GM19043 (cell line): Measurements from ENCODE around the gene EXD3.

ENCODE experiments used
- ATAC-seq: cut with Tn5 transposase; IDR thresholded peaks from one replicate; pipeline ENCODE4 v1.9.1; 2021; ENCODE audit warnings: low read depth; ENCODE audit not compliant: unreplicated experiment

EXD3 gene

DNA sequence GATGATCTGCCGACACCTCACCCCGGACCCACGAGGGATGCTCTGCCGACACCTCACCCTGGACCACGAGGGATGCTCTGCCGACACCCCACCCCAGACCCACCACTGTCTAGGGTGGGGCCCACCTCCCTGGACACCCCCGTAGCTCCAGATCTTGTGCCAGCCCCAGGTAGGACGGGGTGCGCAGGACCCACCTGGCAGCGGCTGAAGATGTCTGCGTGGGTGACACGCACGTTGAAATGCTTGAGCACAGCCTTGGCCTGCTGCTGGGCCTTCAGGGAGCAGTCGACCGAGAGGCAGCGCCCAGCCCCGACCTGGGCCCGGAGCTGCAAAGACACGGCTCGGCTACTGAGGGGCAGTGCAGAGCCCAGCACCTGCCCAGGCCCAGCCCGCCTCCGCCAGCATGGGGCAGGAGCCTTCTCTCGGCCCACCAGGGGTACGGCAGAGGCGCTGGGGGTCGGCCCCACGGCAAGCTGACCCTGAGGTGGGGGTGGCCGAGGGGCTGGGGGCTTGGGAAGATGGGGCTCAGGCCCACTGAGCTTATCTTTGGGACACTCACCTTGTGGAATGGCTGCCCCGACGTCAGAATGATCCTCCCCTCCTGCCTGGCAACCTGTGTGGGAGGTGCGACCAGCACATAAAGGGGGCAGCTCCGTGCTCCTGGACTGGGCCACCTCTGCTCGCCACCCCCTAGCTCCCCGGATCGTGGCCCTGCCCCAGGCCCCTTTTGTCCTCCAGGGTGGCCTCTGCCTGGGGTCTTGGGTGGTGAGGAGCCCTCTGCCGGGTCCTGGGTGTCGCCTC is 99.2 kb downstream of the EXD3 start:
- no peak for ATAC-seq

DNA sequence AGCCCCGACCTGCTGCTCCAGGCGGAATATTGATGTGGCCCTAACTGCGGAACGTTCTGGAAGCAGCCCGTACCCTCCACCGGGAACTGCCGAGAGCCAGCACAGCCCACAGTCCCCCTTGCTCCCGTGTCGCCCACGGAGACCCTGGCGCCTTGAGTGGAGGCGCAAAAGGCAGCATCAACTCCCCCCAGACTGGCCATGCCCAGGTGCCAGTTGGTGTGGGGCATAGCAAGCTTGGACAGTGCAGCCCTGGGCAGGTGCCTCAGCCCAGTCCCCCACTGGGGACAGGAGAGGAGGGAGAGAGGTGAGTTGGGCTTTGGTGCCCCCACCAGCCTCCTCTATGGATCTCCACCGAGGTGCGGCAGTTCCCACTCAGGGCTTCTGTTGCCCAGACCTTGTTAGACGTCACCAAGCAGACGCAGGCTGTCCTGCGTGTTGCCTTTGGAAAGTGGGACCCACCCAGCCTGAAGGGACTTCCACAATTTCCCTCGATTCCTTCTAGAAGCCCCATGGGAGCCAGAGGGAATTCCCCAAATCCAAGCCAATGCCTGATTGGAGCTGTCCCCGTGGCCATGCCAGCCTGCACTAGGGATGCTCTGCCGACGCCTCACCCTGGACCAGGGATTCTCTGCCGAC is 101.1 kb downstream of the EXD3 start:
- no peak for ATAC-seq

GRCh38 chr9:137320555-137321384 is 102.2 kb downstream of the EXD3 start:
- no peak for ATAC-seq

- no peak for ATAC-seq
These were observed 103.0 kb downstream of the EXD3 start for GRCh38 chr9:137319739-137320551.

DNA sequence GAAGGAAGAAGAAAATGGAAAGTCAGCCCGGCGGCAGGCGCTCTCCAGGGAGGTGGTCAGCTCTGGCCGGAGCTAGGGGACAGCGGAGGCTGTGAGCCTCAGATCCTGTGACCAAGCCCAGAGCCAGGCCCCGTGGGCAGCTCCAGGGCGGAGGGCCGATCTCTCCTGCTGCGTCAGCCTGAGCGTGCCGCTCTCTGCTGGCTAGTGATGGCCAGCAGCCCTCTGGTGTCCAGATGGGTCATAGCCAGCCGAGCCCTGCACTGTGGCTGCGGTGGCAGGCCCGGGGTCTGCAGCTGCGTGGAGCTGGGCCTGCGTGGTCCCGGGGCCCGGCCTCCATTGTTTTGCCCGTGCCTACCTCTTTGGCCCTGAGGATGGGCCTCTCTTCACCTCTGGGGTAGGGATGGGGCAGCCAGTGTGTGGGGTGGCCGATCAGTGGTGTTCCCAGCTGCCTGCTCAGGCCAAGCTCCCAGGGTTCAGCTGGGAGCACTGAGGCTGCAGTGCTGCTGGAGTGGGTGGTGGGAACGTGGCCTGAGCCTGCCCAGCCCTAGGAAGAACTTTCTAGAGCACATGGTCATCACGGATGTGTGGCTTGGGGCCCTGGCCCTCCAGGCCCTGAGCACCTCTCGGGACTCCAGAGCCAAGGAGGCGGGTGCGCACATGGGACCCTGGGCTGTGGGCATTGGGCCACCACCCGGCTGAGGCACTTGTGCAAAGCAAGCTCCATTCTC is 103.8 kb downstream of the EXD3 start:
- ATAC-seq, result no peak

DNA sequence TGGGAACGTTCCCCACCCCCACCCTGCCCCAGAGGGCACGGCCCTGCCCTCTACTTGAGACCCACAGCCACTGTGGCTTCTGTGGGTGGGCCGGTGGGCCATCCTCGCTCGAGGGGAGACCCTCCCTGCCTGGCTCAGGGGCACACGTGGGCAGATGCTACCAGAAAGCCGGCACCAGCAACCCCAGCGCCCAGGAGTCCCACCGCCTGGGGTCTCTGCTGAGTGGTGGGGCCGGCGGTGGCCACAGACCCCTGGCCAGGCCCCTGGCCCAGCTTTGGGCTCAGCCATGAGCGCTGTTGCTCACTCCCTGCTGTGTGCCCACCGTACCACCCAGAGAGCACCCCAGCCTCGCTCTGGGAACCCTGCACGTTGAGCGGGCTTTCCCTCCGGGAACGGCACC is 104.4 kb downstream of the EXD3 start:
- no peak for ATAC-seq

GRCh38 chr9:137317718-137318511 is 105.0 kb downstream of the EXD3 start:
- no peak for ATAC-seq

DNA sequence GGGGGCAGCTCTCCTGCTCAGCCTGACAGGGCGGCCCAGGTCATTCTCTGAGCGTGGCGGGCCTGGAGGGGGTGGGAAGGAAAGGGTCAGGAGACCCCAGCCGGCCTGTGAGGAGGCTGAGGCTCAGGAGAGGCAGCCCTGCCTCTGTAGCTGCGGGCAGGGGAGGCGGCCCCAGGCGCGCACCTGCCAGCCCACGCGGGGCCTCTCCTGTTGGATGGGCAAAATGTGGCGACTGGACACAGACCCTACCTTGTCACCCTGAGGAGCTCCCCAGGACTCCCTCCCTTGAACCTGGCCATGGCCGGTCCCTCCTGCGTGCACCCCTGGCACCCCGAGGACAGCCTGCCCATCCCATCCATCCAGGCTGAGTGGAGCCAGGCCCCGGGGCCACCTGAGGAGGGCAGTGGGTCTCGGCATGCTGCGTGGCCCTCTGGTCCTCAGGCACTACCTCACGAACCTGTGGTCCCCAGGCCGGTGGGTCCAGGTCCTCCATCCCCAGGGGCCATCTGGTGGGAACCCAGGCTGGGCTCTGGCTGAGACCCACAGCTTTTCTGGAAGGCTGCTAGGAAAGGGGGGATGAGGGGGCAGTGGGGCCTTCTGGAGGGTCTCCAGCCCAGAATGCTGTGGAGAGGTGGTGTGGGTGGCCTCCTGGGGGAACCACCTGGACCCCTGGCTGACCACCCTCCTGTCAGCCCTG is 105.8 kb downstream of the EXD3 start:
- no peak for ATAC-seq

DNA sequence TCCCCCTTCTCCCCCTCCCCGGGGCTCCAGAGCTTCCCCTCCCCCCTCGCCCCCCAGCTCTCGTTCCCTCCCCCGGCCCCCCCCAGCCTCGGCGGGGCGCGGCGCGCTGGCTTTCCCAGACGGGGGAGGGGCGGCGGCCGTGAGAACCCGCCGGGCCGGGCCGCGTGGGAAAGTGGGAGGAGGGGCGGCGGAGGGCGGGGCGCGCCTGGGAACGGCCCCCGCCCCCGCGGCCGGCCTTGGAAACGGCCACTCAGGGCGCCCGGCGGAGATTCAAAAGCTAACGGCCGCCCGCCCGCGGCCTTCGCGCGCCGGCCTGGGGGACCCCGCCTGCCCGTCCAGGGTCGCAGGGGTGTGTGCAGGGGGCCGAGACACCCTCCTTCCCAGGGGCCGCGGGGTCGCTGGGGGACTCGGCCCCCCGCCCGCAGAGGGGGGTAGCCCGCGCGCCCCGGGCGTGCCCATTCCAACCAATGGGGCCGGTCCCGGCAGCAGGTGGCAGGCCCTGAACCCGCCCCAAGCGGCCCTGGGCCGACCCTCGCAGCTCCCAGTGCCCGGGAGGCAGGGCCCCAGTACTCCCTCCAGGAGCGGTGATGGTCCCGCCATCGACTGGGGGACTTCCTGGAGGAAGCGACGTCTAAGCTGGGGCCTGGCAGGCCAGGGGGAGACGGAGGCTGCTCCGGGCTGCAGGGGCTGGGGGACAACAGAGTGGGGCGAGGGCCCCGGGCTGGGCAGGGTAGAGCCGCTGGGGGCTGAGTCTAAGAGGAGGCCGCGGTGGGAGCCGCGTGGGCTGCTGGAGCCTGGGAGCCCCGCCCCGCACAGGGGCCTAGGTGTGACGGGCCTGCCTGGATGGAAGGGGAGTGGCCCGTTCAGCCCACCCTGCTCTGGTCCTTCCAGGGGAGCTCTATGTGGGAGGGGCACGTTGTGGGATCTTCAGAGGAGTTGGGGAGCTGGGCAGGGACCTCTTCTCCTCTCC is 106.7 kb downstream of the EXD3 start:
- ATAC-seq, result no peak

GRCh38 chr9:137315581-137316011 is 107.4 kb downstream of the EXD3 start:
- no peak for ATAC-seq

DNA sequence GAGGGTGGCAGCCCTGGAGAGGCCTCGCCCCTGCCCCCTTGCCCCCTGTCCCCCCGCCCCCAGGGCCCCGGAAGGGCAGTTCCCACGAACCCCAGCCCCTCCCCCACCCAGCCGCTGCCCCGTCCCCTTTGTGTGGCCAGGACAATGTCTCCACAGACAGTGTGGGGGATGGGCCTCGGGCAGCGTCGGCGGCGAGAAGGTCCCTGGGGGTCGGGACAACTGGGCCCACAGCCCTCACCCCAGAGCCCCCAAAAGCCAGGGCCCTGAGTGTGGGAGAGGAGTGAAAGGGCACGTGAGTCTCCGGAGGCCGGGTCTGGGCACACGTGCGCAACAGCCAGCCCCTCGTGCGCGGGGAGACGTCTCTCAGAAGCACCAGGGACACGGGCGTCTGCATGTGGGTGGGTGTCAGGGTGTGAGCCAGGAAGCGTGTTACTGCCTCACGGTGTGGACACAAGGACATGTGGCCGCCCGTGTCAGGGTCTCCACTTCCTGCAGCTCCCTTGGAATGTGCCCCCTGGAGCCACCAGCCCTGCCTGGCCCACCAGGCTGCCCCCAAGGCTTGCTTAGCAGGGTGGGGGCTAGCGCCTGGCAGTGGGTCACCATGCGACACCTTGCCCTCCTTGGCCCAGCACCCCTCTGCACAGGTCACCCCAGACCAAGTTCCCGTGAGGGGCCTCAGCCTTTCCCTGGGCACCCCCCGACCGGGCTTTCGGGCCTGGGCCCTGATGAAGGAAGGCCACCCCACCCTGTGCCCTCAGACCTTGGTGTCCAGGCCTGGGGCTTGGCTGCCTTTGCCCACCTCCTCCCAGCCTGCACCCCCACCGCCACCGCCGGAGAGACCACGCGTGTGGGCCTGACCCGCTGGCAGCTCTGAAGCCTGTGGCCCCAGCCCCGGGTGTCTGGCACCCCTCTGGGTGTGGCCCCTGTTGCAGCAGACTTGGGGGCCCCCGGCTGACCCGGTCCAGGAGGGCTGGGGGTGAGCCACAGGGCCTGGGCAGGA is 108.1 kb downstream of the EXD3 start:
- no peak for ATAC-seq

DNA sequence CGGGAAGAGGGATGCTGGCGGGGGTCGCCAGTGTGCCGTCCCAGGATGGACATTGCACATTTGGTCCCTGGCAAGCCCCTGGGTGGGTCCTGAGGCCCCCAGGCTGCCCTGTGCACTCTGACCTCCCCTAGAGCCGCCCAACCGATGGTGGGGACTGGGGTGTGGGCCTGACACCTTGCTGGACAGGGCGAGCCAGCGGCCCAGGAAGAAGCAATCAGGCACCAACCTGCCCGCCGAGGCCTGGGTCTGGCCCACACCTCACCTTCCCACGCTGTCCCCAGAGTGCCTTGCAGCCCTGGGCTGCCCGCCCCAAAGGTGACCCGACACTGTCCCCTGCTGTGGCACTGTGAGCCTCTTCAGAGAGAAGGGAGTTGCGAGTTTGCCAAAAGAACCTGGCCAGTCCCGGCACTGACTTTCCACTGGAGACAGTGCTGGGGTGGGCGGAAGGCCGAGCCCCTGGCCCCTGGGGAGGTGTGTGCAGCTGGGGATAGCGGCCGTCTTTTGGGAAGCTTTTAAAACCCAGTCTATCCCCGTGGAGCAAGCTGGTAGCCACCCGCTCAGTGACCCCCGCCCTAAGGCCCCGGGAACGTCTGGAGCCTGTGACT is 108.9 kb downstream of the EXD3 start:
- ATAC-seq, result no peak

- no peak for ATAC-seq
These were observed 109.5 kb downstream of the EXD3 start for GRCh38 chr9:137313326-137313936.

GRCh38 chr9:137312852-137313325 is 110.1 kb downstream of the EXD3 start:
- ATAC-seq, result no peak
